Measurements from ENCODE around the gene NBPF6. TPM values are rescaled to one million over a fixed set of nuclear protein-coding genes. Genes with fewer than 3 reads are reported as not detected.
A peak's percentile ranks its signal among the peaks of the same experiment; 100 is the strongest.
"Not testable (repeated sequence)": the region's sequence is repeated elsewhere in the genome, so short reads cannot be mapped to it uniquely, and the experiment has no call there.

NBPF6 gene
- total RNA-seq, 1 donor from 2014 or later, result not detected

GRCh38 chr1:108496856-108497255, 46.7 kb downstream of the NBPF6 start:
- not testable (repeated sequence) for H3K79me2 ChIP-seq (ENCODE audit: insufficient read depth, low read length); H3K9ac ChIP-seq (ENCODE audit: low read length); H3K4me3 Mint-ChIP-seq (ENCODE audit: unreplicated experiment); H3K4me1 Mint-ChIP-seq (ENCODE audit: low read depth, unreplicated experiment); H3K27me3 ChIP-seq (ENCODE audit: insufficient read depth, low read length); H3K4me1 ChIP-seq (ENCODE audit: insufficient read depth, low read length); DNase-seq (ENCODE audit: low read depth); FAIRE-seq; H3K27me3 Mint-ChIP-seq (ENCODE audit: low read depth, unreplicated experiment); H3K4me2 ChIP-seq (ENCODE audit: low read length); H4K20me1 ChIP-seq (ENCODE audit: insufficient read depth, low read length); H3K27ac Mint-ChIP-seq (ENCODE audit: unreplicated experiment); H3K9me3 Mint-ChIP-seq (ENCODE audit: unreplicated experiment); H3K9me3 ChIP-seq (ENCODE audit: insufficient read depth, low read depth, low read length); H3K36me3 Mint-ChIP-seq (ENCODE audit: low read depth, unreplicated experiment); H3K4me3 ChIP-seq (ENCODE audit: insufficient read depth, low read depth, low read length); H2AFZ ChIP-seq (ENCODE audit: low read depth, low read length); H3K36me3 ChIP-seq (ENCODE audit: insufficient read depth, low read length); H3K27ac ChIP-seq (ENCODE audit: low read depth, low read length)

DNA sequence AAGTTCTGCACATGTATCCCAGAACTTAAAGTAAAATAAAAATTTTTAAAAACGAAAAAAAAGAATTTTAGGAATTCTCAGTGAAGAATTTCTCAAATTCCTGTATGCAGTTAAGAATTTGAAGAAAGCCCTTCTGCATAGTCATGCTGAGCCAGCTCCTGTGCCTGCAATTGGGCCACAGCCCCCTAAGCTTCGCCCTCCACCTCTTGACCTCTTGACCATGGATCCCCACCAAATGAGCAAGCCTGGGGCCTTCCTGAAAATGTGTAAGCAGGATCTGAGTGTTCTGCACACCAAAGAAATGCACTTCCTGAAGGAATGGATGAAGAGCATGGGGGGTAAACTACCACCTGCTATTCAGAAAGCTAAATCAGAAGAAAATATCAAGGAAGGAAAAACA, 52.0 kb downstream of the NBPF6 start:
- Mint-ChIP-seq H3K4me1 (ENCODE audit: low read depth, unreplicated experiment) (peaks cover 17% of the 10 kb centered on the region), H3K36me3 (ENCODE audit: low read depth, unreplicated experiment) (no peaks in the 10 kb centered on the region), H3K27ac (ENCODE audit: unreplicated experiment) (peak overlapping the region; percentile 84), H3K9me3 (ENCODE audit: unreplicated experiment) (no peaks in the 10 kb centered on the region), H3K27me3 (ENCODE audit: low read depth, unreplicated experiment) (no peaks in the 10 kb centered on the region), H3K4me3 (ENCODE audit: unreplicated experiment) (no peak overlapping the region)
- no peak overlapping the region for H2AFZ ChIP-seq (ENCODE audit: low read depth, low read length)
- no peaks in the 10 kb centered on the region for H4K20me1 ChIP-seq (ENCODE audit: insufficient read depth, low read length)
- peak overlapping the region; percentile 47 for H3K4me2 ChIP-seq (ENCODE audit: low read length)
- no peaks in the 10 kb centered on the region for H3K36me3 ChIP-seq (ENCODE audit: insufficient read depth, low read length)
- no peaks in the 10 kb centered on the region for H3K9me3 ChIP-seq (ENCODE audit: insufficient read depth, low read depth, low read length)
- no peaks in the 10 kb centered on the region for H3K79me2 ChIP-seq (ENCODE audit: insufficient read depth, low read length)
- no peak overlapping the region for H3K9ac ChIP-seq (ENCODE audit: low read length)
- H3K27ac ChIP-seq (ENCODE audit: low read depth, low read length), result no peak overlapping the region
- H3K4me3 ChIP-seq (ENCODE audit: insufficient read depth, low read depth, low read length), result no peak overlapping the region
- H3K4me1 ChIP-seq (ENCODE audit: insufficient read depth, low read length), result peaks cover 11% of the 10 kb centered on the region
- H3K27me3 ChIP-seq (ENCODE audit: insufficient read depth, low read length), result no peaks in the 10 kb centered on the region
- FAIRE-seq (no peak), DNase-seq (ENCODE audit: low read depth) (no peak)
- TF ChIP-seq, protein P1, sequence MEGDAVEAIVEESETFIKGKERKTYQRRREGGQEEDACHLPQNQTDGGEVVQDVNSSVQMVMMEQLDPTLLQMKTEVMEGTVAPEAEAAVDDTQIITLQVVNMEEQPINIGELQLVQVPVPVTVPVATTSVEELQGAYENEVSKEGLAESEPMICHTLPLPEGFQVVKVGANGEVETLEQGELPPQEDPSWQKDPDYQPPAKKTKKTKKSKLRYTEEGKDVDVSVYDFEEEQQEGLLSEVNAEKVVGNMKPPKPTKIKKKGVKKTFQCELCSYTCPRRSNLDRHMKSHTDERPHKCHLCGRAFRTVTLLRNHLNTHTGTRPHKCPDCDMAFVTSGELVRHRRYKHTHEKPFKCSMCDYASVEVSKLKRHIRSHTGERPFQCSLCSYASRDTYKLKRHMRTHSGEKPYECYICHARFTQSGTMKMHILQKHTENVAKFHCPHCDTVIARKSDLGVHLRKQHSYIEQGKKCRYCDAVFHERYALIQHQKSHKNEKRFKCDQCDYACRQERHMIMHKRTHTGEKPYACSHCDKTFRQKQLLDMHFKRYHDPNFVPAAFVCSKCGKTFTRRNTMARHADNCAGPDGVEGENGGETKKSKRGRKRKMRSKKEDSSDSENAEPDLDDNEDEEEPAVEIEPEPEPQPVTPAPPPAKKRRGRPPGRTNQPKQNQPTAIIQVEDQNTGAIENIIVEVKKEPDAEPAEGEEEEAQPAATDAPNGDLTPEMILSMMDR (IDR thresholded peaks at IDR 0.05; ENCODE audit: insufficient read depth, low read depth, low read length), result no peak
- no peak for TF ChIP-seq EZH2 (IDR thresholded peaks at IDR 0.05; ENCODE audit: insufficient read depth, low read length)

DNA sequence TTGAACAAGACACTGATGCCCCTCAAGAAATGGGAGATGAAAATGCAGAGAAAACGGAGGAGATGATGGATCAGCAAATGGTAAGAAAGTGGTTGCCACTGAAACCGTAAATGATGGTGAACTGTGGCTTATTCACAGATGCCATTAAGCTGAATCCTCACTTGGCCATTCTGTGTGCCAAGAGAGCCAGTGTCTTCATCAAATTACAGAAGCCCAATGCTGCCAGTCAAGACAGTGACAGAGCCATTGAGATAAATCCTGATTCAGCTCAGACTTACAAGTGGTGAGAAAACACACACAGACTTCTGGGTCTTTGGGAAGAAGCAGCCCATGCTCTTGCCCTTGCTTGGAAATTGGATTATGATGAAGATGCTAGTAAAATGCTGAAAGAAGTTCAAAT, 52.5 kb downstream of the NBPF6 start:
- DNase-seq (ENCODE audit: low read depth), result peak; percentile 59

More for the DNA sequence above, 52.5 kb downstream of the NBPF6 start:
- no peaks in the 10 kb centered on the region for H3K36me3 ChIP-seq (ENCODE audit: insufficient read depth, low read length)
- no peak overlapping the region for H3K9ac ChIP-seq (ENCODE audit: low read length)
- TF ChIP-seq, protein P1 (IDR thresholded peaks at IDR 0.05; ENCODE audit: insufficient read depth, low read depth, low read length), result no peak
- TF ChIP-seq EZH2 (IDR thresholded peaks at IDR 0.05; ENCODE audit: insufficient read depth, low read length), result no peak
- H3K27ac ChIP-seq (ENCODE audit: low read depth, low read length), result no peak overlapping the region
- peaks cover 17% of the 10 kb centered on the region for H3K4me1 Mint-ChIP-seq (ENCODE audit: low read depth, unreplicated experiment)
- peak overlapping the region; percentile 84 for H3K27ac Mint-ChIP-seq (ENCODE audit: unreplicated experiment)
- peak; percentile 82 for FAIRE-seq
- H3K36me3 Mint-ChIP-seq (ENCODE audit: low read depth, unreplicated experiment), result no peaks in the 10 kb centered on the region
- H2AFZ ChIP-seq (ENCODE audit: low read depth, low read length), result no peak overlapping the region
- peaks cover 11% of the 10 kb centered on the region for H3K4me1 ChIP-seq (ENCODE audit: insufficient read depth, low read length)
- no peaks in the 10 kb centered on the region for H3K79me2 ChIP-seq (ENCODE audit: insufficient read depth, low read length)
- no peaks in the 10 kb centered on the region for H3K27me3 ChIP-seq (ENCODE audit: insufficient read depth, low read length)
- H3K9me3 Mint-ChIP-seq (ENCODE audit: unreplicated experiment), result no peaks in the 10 kb centered on the region
- H3K27me3 Mint-ChIP-seq (ENCODE audit: low read depth, unreplicated experiment), result no peaks in the 10 kb centered on the region
- H4K20me1 ChIP-seq (ENCODE audit: insufficient read depth, low read length), result no peaks in the 10 kb centered on the region
- H3K9me3 ChIP-seq (ENCODE audit: insufficient read depth, low read depth, low read length), result no peaks in the 10 kb centered on the region
- peak overlapping the region; percentile 47 for H3K4me2 ChIP-seq (ENCODE audit: low read length)
- H3K4me3 ChIP-seq (ENCODE audit: insufficient read depth, low read depth, low read length), result no peak overlapping the region
- no peak overlapping the region for H3K4me3 Mint-ChIP-seq (ENCODE audit: unreplicated experiment)

Measured in astrocyte (in vitro differentiated cells and primary cell).